CD8-positive, alpha-beta memory T cell (primary cell): ENCODE results near the gene MRGPRX2. TPM values are rescaled to one million over a fixed set of nuclear protein-coding genes. Genes with fewer than 3 reads are reported as not detected.

Experiments
- CTCF ChIA-PET: fragments of 350-600 bp; sonication (Branson Sonifier 250); formaldehyde crosslinking; loops from one replicate; lab custom pipeline; 2021; ENCODE audit warnings: antibody characterized with exemption; lab: Charles Lee
- POLR2A ChIA-PET: fragments of 350-600 bp; sonication (Branson Sonifier 250); formaldehyde crosslinking; loops from one replicate; lab custom pipeline; 2021; ENCODE audit warnings: antibody characterized with exemption; lab: Charles Lee
- DNase-seq, 5 donors: peaks; one replicate each; pipeline versions ENCODE4 v3.0.0 to v3.0.0-alpha.2; 2020 to 2022; ENCODE audit warnings: mixed read lengths in 1 of 5
- H3K27ac ChIP-seq: one replicate; pipeline ENCODE4 v1.7.0; 2013; ENCODE audit warnings: low read depth, mild to moderate bottlenecking, low read length, moderate library complexity
- H3K27me3 ChIP-seq: 2 replicates; pipeline ENCODE4 v1.7.0; 2013; ENCODE audit warnings: low read length, mild to moderate bottlenecking; ENCODE audit not compliant: insufficient read depth, poor library complexity, severe bottlenecking
- H3K36me3 ChIP-seq: 2 replicates; pipeline ENCODE4 v1.7.0; 2013; ENCODE audit warnings: mild to moderate bottlenecking, low read length, moderate library complexity; ENCODE audit not compliant: insufficient read depth
- H3K4me1 ChIP-seq: 2 replicates; pipeline ENCODE4 v1.7.0; 2013; ENCODE audit warnings: mild to moderate bottlenecking, low read length, moderate library complexity; ENCODE audit not compliant: insufficient read depth
- H3K4me3 ChIP-seq: 2 replicates; pipeline ENCODE4 v1.7.0; 2013; ENCODE audit warnings: mild to moderate bottlenecking, low read length
- H3K9me3 ChIP-seq: 2 replicates; pipeline ENCODE4 v1.7.0; 2013; ENCODE audit warnings: mild to moderate bottlenecking, low read length
- H3K27ac Mint-ChIP-seq, 8 donors: one replicate each; pipeline ENCODE4 v1.8.0; 2020 to 2021; ENCODE audit warnings: mixed read lengths in 8 of 8, mild to moderate bottlenecking in 6 of 8, inconsistent platforms in 3 of 8, moderate library complexity in 3 of 8
- H3K27me3 Mint-ChIP-seq, 2 donors: one replicate each; pipeline ENCODE4 v1.8.0; 2020 to 2021; ENCODE audit warnings: mixed read lengths in 2 of 2, mild to moderate bottlenecking in 1 of 2, moderate library complexity in 1 of 2
- H3K36me3 Mint-ChIP-seq, 3 donors: one replicate each; pipeline ENCODE4 v1.8.0; 2020 to 2021; ENCODE audit warnings: mixed read lengths in 3 of 3, inconsistent platforms in 1 of 3, mild to moderate bottlenecking in 1 of 3
- H3K4me1 Mint-ChIP-seq, 3 donors: one replicate each; pipeline ENCODE4 v1.8.0; 2020 to 2021; ENCODE audit warnings: mixed read lengths in 3 of 3, inconsistent platforms in 1 of 3, mild to moderate bottlenecking in 1 of 3
- H3K4me3 Mint-ChIP-seq, 7 donors: one replicate each; pipeline ENCODE4 v1.8.0; 2020 to 2021; ENCODE audit warnings: mixed read lengths in 7 of 7, mild to moderate bottlenecking in 6 of 7, moderate library complexity in 4 of 7, inconsistent platforms in 2 of 7
- H3K9me3 Mint-ChIP-seq, 5 donors: one replicate each; pipeline ENCODE4 v1.8.0; 2020 to 2022; ENCODE audit warnings: mixed read lengths in 5 of 5, mild to moderate bottlenecking in 3 of 5, moderate library complexity in 2 of 5, inconsistent platforms in 1 of 5
- polyA plus RNA-seq: library from polyadenylated mRNA; unstranded; fragments of 300-500 nt; fragmentation: Illumina TruSeq; gene quantifications from one replicate; pipeline ENCODE4 v1.2.3, GENCODE V29; 2021
- total RNA-seq, 2 experiments: library from RNA; stranded (reverse); gene quantifications; one replicate each; pipeline ENCODE4 v1.2.3, GENCODE V29; 2021

The MRGPRX2 gene
- total and polyA plus RNA-seq, 3 experiments from 2014 or later, result not detected

DNA sequence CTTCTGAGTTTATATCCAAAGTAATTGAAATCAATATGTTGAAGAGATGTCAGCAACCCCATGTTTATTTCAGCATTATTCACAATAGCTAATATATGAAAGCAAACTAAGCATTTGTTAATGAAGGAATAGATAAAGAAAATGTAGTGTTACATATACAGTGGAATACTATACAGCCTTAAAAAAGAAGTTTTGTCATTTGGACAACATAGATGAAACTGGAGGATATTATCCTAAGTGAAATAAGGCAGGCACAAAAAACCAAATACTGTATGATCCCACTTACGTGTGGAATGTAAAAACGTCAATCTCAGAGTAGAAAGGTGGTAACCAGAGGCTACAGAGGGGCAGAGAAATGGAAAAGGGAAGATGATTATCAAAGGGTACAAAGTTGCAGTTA is 10.2 kb downstream of the MRGPRX2 start:
- Histone ChIP-seq H3K36me3 (no peaks in the 10 kb centered on the region), H3K4me1 (no peaks in the 10 kb centered on the region), H3K27me3 (no peaks in the 10 kb centered on the region), H3K27ac (no peak overlapping the region), H3K4me3 (no peak overlapping the region), H3K9me3 (no peaks in the 10 kb centered on the region)
- peaks cover 0 to 8% (median 3%) of the 10 kb centered on the region in 5 donors for H3K9me3 Mint-ChIP-seq
- H3K36me3 Mint-ChIP-seq, result no peaks in the 10 kb centered on the region
- no peak overlapping the region for H3K4me3 Mint-ChIP-seq
- no peak for DNase-seq
- peaks cover 4 to 32% of the 10 kb centered on the region in 2 donors for H3K27me3 Mint-ChIP-seq
- no peak overlapping the region for H3K27ac Mint-ChIP-seq
- POLR2A ChIA-PET, result no interaction called here
- no peaks in the 10 kb centered on the region for H3K4me1 Mint-ChIP-seq
- CTCF ChIA-PET, result no interaction called here

DNA sequence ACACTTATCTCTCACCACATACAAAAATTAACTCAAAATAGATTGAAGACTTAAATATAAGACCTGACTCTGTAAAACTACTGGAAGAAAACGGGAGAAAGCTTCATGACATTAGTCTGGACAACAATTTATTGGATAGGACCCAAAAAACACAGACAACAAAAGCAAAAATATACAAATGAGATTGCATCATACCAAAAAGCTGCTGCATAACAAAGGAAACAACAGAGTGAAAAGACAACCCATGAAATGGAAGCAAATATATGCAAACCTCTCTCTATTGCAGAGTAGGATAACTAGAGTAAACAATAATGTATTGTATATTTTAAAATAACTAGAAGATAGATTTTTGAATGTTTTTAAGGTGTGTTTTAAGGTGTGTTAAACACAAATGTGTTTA is 11.2 kb downstream of the MRGPRX2 start:
- no peak overlapping the region for H3K27ac ChIP-seq
- CTCF ChIA-PET, result no interaction called here
- H3K4me3 Mint-ChIP-seq, result no peak overlapping the region
- H3K27ac Mint-ChIP-seq, result no peak overlapping the region
- H3K9me3 ChIP-seq, result no peaks in the 10 kb centered on the region
- peaks cover 8 to 40% of the 10 kb centered on the region in 2 donors for H3K27me3 Mint-ChIP-seq
- H3K27me3 ChIP-seq, result no peaks in the 10 kb centered on the region
- DNase-seq, result no peak
- no peaks in the 10 kb centered on the region for H3K36me3 Mint-ChIP-seq
- H3K4me1 ChIP-seq, result no peaks in the 10 kb centered on the region
- H3K4me1 Mint-ChIP-seq, result no peaks in the 10 kb centered on the region
- H3K9me3 Mint-ChIP-seq, result peaks cover 0 to 8% (median 4%) of the 10 kb centered on the region in 5 donors
- POLR2A ChIA-PET, result no interaction called here
- no peaks in the 10 kb centered on the region for H3K36me3 ChIP-seq
- H3K4me3 ChIP-seq, result no peak overlapping the region

DNA sequence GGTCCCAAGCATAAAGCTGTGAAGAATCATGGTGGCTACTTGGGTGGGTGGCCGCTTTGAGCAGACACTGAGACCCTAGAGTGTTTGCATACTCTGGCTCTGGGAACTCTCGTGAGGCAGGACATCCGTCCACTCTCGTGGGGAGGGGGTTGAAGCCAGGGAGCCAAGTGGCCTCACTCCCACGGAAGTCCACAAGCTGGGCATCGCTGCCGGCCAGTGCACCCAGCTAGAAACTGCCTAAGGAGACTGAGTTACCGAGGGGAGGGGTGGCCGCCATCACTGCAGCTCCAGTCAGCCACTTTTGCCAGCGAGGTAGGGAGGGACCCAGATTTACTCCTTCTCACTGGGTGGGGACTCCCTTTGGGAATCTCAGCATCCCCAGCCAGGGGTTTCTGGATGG is 20.5 kb downstream of the MRGPRX2 start:
- Mint-ChIP-seq H3K4me1 (no peaks in the 10 kb centered on the region), H3K36me3 (peaks cover 0 to 21% (median 0%) of the 10 kb centered on the region in 3 donors), H3K27ac (no peak overlapping the region), H3K27me3 (peaks cover 14 to 68% of the 10 kb centered on the region in 2 donors), H3K4me3 (no peak overlapping the region), H3K9me3 (peaks cover 9 to 15% (median 12%) of the 10 kb centered on the region in 5 donors)
- no peak for DNase-seq
- no peak overlapping the region for H3K27ac ChIP-seq
- ChIA-PET CTCF (no interaction called here), POLR2A (no interaction called here)
- H3K9me3 ChIP-seq, result no peaks in the 10 kb centered on the region
- H3K4me1 ChIP-seq, result no peaks in the 10 kb centered on the region
- no peaks in the 10 kb centered on the region for H3K27me3 ChIP-seq
- H3K4me3 ChIP-seq, result no peak overlapping the region
- no peaks in the 10 kb centered on the region for H3K36me3 ChIP-seq

DNA sequence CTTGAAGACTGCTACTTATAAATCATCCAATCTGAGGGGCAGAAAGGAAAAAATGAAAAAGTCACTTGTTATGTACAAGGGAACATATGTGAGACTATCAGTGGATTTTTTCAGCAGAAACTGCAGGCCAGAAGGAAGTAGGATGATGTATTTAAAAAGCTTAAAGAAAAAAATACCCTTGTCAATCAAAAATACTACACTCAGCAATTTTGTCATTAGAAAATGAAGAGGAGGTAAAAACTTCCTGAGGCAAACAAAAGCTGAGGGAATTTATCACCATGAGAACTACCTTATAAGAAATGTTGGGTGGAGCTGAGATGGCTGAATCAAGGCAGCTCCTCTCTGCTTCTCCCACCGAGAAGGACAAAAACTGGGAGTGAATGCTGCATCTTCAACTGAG is 21.1 kb downstream of the MRGPRX2 start:
- H3K36me3 ChIP-seq, result no peaks in the 10 kb centered on the region
- Mint-ChIP-seq H3K27ac (no peak overlapping the region), H3K4me3 (no peak overlapping the region), H3K9me3 (peaks cover 7 to 16% (median 12%) of the 10 kb centered on the region in 5 donors), H3K36me3 (peaks cover 0 to 21% (median 0%) of the 10 kb centered on the region in 3 donors), H3K27me3 (peaks cover 12 to 62% of the 10 kb centered on the region in 2 donors), H3K4me1 (no peaks in the 10 kb centered on the region)
- H3K27ac ChIP-seq, result no peak overlapping the region
- H3K27me3 ChIP-seq, result no peaks in the 10 kb centered on the region
- no peaks in the 10 kb centered on the region for H3K4me1 ChIP-seq
- POLR2A ChIA-PET, result no interaction called here
- H3K4me3 ChIP-seq, result no peak overlapping the region
- DNase-seq, result no peak
- H3K9me3 ChIP-seq, result no peaks in the 10 kb centered on the region
- CTCF ChIA-PET, result no interaction called here

DNA sequence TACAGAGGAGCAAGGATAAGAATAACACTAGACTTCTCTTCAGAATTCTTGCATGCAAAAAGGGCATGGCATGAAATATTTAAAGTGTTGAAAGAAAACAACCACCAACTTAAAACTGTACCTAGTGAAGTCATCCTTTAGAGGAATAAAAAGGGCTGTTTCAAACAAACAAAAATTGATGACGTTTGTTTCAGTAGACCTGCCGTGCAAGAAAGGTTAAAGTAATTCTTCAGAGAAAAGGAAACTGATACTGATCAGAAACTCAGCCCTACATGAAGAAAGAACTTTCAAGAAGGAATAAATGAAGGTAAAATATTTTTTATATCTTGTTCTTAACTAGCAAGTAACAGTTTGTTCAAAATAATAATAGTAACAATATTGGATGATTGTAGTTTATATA is 27.5 kb downstream of the MRGPRX2 start:
- Histone ChIP-seq H3K4me3 (no peak overlapping the region), H3K36me3 (no peaks in the 10 kb centered on the region), H3K9me3 (no peaks in the 10 kb centered on the region), H3K27ac (no peak overlapping the region), H3K27me3 (no peaks in the 10 kb centered on the region), H3K4me1 (no peaks in the 10 kb centered on the region)
- peaks cover 12 to 48% of the 10 kb centered on the region in 2 donors for H3K27me3 Mint-ChIP-seq
- DNase-seq, result no peak
- POLR2A ChIA-PET, result no interaction called here
- peaks cover 3 to 9% (median 5%) of the 10 kb centered on the region in 5 donors for H3K9me3 Mint-ChIP-seq
- CTCF ChIA-PET, result no interaction called here
- H3K36me3 Mint-ChIP-seq, result no peaks in the 10 kb centered on the region
- no peaks in the 10 kb centered on the region for H3K4me1 Mint-ChIP-seq
- H3K27ac Mint-ChIP-seq, result no peak overlapping the region
- H3K4me3 Mint-ChIP-seq, result no peak overlapping the region

DNA sequence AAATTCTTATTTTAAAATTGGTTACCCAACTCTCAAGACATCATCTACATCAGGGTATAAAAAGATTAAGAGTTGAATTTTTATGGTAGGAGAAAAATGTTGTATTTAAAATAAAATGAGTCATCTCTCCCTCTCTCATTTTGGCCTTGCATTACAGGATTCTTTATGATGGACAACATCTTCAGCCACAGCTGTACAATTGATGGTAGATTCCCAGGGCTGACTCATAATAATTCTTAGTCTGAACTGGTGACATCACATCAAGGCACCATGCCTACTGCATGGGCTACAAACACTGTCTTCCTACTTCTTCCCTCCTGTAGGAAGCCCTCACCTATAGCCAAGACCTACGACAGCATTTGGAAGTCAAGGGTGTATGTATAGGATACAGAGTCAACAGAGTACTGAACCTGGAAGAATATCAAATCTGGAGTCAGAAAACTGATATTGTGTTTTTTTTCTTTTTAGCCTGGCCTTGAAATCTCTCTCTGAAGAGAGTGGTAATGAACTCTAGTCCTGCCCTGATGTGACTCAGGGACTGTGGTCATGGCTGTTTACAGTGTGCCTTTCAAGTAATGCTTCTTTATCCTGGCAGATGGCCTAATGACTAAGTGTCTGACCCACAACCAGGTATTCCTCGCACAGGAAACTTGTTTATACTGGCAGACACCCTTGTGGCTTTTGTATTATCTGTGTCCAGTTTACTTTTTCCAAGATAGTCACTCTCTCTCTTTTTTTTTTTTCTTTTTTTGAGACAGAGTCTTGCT is 32.5 kb downstream of the MRGPRX2 start:
- DNase-seq, result no peak
- H3K4me3 Mint-ChIP-seq, result no peak overlapping the region
- no peak overlapping the region for H3K27ac Mint-ChIP-seq
- peaks cover 0 to 5% (median 0%) of the 10 kb centered on the region in 3 donors for H3K36me3 Mint-ChIP-seq
- Histone ChIP-seq H3K36me3 (no peaks in the 10 kb centered on the region), H3K9me3 (no peaks in the 10 kb centered on the region), H3K27ac (no peak overlapping the region), H3K4me1 (no peaks in the 10 kb centered on the region), H3K4me3 (no peak overlapping the region), H3K27me3 (no peaks in the 10 kb centered on the region)
- POLR2A ChIA-PET, result no interaction called here
- CTCF ChIA-PET, result no interaction called here
- H3K27me3 Mint-ChIP-seq, result peaks cover 12 to 64% of the 10 kb centered on the region in 2 donors
- H3K4me1 Mint-ChIP-seq, result no peaks in the 10 kb centered on the region
- H3K9me3 Mint-ChIP-seq, result peaks cover 1 to 5% (median 4%) of the 10 kb centered on the region in 5 donors

DNA sequence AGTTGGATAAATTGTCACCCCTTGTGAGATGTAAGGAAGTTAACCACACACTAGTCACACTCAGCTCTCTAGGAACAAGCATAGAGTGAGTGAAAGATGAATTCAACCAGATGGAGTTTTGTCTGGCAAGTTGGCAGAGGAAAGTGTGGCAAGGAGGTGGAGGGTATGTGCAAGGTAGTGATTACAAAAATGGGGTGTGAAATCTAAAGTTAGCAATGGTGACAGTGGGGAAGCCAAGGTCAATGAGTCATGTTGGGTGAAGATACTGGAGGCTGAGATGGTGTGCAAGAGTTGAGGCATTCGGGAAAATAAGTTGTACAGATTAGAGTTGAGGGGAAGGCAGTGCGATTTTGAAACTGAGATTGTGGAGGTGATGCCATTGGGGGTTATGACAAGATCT is 33.7 kb downstream of the MRGPRX2 start:
- no peaks in the 10 kb centered on the region for H3K27me3 ChIP-seq
- no peak overlapping the region for H3K27ac ChIP-seq
- CTCF ChIA-PET, result no interaction called here

DNA sequence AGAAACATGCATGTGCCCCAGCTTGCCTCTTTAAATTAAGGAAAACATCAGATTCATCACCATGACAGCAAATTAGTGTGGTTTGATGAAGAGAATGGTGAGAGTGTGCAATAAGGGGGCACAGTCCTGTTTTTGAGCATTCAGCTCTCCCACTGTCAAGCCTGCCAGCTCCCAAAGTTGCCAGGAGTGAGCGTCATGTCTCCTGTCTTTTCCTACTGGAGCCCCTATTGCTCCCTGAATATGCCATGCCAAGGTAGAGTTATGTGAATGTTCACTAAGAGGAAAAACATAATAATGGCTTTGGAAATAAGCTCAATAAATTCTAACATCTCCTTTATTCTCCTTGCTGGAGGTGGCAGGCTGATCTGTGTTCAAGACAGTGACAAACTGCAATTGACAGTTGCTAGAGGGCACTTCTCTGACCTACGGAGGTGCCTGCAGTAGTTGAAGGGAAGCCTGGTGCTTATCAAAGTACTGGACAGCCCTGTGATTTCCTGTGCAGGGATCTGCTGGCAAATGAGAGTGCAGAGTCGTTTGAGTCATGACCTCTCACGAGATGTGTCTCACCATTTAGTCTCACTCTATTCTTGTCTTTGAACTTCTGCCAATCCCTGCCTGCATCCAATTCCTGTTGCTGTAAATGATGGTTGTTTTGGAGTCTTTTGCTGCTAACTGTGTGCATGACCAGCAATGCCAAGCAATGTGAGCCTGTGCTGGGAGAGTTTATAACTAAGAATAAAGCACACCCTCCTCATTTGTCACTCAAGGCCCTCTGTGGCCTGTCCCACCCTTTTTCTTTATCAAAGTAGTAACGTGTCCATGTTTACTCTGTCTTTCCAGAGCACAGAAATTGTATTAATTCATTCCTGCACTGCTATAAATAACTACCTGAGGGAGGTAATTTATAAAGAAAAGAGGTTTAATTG is 34.8 kb downstream of the MRGPRX2 start:
- H3K9me3 Mint-ChIP-seq, result no peaks in the 10 kb centered on the region
- CTCF ChIA-PET, result no interaction called here
- POLR2A ChIA-PET, result no interaction called here

More for the DNA sequence above, 33.7 kb downstream of the MRGPRX2 start:
- DNase-seq, result no peak
- POLR2A ChIA-PET, result no interaction called here
- H3K4me1 Mint-ChIP-seq, result no peaks in the 10 kb centered on the region
- H3K9me3 Mint-ChIP-seq, result peaks cover 0 to 5% (median 2%) of the 10 kb centered on the region in 5 donors
- peaks cover 0 to 5% (median 0%) of the 10 kb centered on the region in 3 donors for H3K36me3 Mint-ChIP-seq
- Histone ChIP-seq H3K36me3 (no peaks in the 10 kb centered on the region), H3K4me1 (no peaks in the 10 kb centered on the region), H3K4me3 (no peak overlapping the region), H3K9me3 (no peaks in the 10 kb centered on the region)
- no peak overlapping the region for H3K27ac Mint-ChIP-seq
- H3K4me3 Mint-ChIP-seq, result no peak overlapping the region
- H3K27me3 Mint-ChIP-seq, result peaks cover 9 to 68% of the 10 kb centered on the region in 2 donors

More for the DNA sequence above, 34.8 kb downstream of the MRGPRX2 start:
- Histone ChIP-seq H3K36me3 (no peaks in the 10 kb centered on the region), H3K27me3 (no peaks in the 10 kb centered on the region), H3K9me3 (no peaks in the 10 kb centered on the region), H3K4me1 (no peaks in the 10 kb centered on the region), H3K27ac (no peak overlapping the region), H3K4me3 (no peak overlapping the region)
- H3K27ac Mint-ChIP-seq, result no peak overlapping the region
- peaks cover 0 to 5% (median 0%) of the 10 kb centered on the region in 3 donors for H3K36me3 Mint-ChIP-seq
- no peak overlapping the region for H3K4me3 Mint-ChIP-seq
- no peaks in the 10 kb centered on the region for H3K4me1 Mint-ChIP-seq
- H3K27me3 Mint-ChIP-seq, result peaks cover 12 to 67% of the 10 kb centered on the region in 2 donors
- no peak for DNase-seq
